H9 (cell line): ENCODE data around the gene EPHA2. TPM values are rescaled to one million over a fixed set of nuclear protein-coding genes. Genes with fewer than 3 reads are reported as not detected.

Experiments
- DNase-seq: peaks from one replicate; pipeline ENCODE4 v3.0.0-alpha.2; 2017
- H2AFZ ChIP-seq: one replicate; pipeline ENCODE4 v1.6.1; 2013; ENCODE audit warnings: mild to moderate bottlenecking, low read length, control low read depth, moderate library complexity
- H2AK5ac ChIP-seq: 2 replicates; pipeline ENCODE4 v1.6.1; 2013; ENCODE audit warnings: low read length, control low read depth, mixed read lengths; ENCODE audit not compliant: insufficient read length
- H2BK120ac ChIP-seq: one replicate; pipeline ENCODE4 v1.6.1; 2013; ENCODE audit warnings: low read depth, mild to moderate bottlenecking, low read length, control low read depth, inconsistent platforms; ENCODE audit not compliant: poor library complexity, severe bottlenecking
- H2BK12ac ChIP-seq: 2 replicates; pipeline ENCODE4 v1.6.1; 2013; ENCODE audit warnings: low read length, control low read depth, mixed read lengths, low read depth; ENCODE audit not compliant: insufficient read length
- H2BK15ac ChIP-seq: 2 replicates; pipeline ENCODE4 v1.6.1; 2013; ENCODE audit warnings: low read depth, low read length, control low read depth
- H2BK20ac ChIP-seq: one replicate; pipeline ENCODE4 v1.6.1; 2013; ENCODE audit warnings: low read depth, mild to moderate bottlenecking, low read length, control low read depth, inconsistent platforms; ENCODE audit not compliant: poor library complexity, severe bottlenecking
- H2BK5ac ChIP-seq: 2 replicates; pipeline ENCODE4 v1.6.1; 2013; ENCODE audit warnings: low read length, control low read depth, mixed read lengths; ENCODE audit not compliant: insufficient read length
- H3K14ac ChIP-seq: 2 replicates; pipeline ENCODE4 v1.6.1; 2013; ENCODE audit warnings: low read length, control low read depth; ENCODE audit not compliant: insufficient read depth
- H3K18ac ChIP-seq: 2 replicates; pipeline ENCODE4 v1.6.1; 2013; ENCODE audit warnings: low read depth, mild to moderate bottlenecking, mixed read lengths, low read length, control low read depth; ENCODE audit not compliant: insufficient read length
- H3K23ac ChIP-seq: 2 replicates; pipeline ENCODE4 v1.6.1; 2013; ENCODE audit warnings: low read length, control low read depth, mixed read lengths, low read depth; ENCODE audit not compliant: insufficient read length
- H3K23me2 ChIP-seq: 2 replicates; pipeline ENCODE4 v1.6.1; 2013; ENCODE audit warnings: low read depth, mild to moderate bottlenecking, mixed read lengths, low read length, control low read depth; ENCODE audit not compliant: insufficient read length, poor library complexity, severe bottlenecking
- H3K27ac ChIP-seq: 2 replicates; pipeline ENCODE4 v1.5.1; 2013; ENCODE audit warnings: low read length, control low read depth, mixed read lengths, low read depth; ENCODE audit not compliant: insufficient read length
- H3K27me3 ChIP-seq: 2 replicates; pipeline ENCODE4 v1.6.1; 2013; ENCODE audit warnings: low read length, control low read depth, inconsistent platforms; ENCODE audit not compliant: insufficient read depth
- H3K4ac ChIP-seq: 2 replicates; pipeline ENCODE4 v1.6.1; 2013; ENCODE audit warnings: low read depth, mild to moderate bottlenecking, control low read depth, inconsistent platforms, low read length, moderate library complexity
- H3K4me1 ChIP-seq: 2 replicates; pipeline ENCODE4 v1.6.1; 2013; ENCODE audit warnings: low read length, control low read depth, inconsistent platforms; ENCODE audit not compliant: insufficient read depth
- H3K4me2 ChIP-seq: 2 replicates; pipeline ENCODE4 v1.6.1; 2013; ENCODE audit warnings: low read length, control low read depth, mixed read lengths; ENCODE audit not compliant: insufficient read length, insufficient read depth
- H3K56ac ChIP-seq: 2 replicates; pipeline ENCODE4 v1.6.1; 2013; ENCODE audit warnings: low read depth, mild to moderate bottlenecking, mixed read lengths, low read length, control low read depth; ENCODE audit not compliant: insufficient read length
- H3K79me1 ChIP-seq: 2 replicates; pipeline ENCODE4 v1.6.1; 2013; ENCODE audit warnings: low read depth, mild to moderate bottlenecking, moderate library complexity, low read length, control low read depth, inconsistent platforms; ENCODE audit not compliant: insufficient read depth, poor library complexity, severe bottlenecking
- H3K79me2 ChIP-seq: 2 replicates; pipeline ENCODE4 v1.6.1; 2013; ENCODE audit warnings: low read length, control low read depth, inconsistent platforms; ENCODE audit not compliant: insufficient read depth
- H3K9ac ChIP-seq: 2 replicates; pipeline ENCODE4 v1.6.1; 2013; ENCODE audit warnings: low read length, control low read depth, mixed read lengths; ENCODE audit not compliant: insufficient read length; ENCODE audit errors: extremely low read depth
- H3K9me3 ChIP-seq: one replicate; pipeline ENCODE4 v1.6.1; 2013; ENCODE audit warnings: low read depth, low read length, inconsistent platforms; ENCODE audit not compliant: control insufficient read depth
- H3T11ph ChIP-seq: one replicate; pipeline ENCODE4 v1.6.1; 2013; ENCODE audit warnings: mild to moderate bottlenecking, low read length, control low read depth, inconsistent platforms
- H4K20me1 ChIP-seq: one replicate; pipeline ENCODE4 v1.6.1; 2013; ENCODE audit not compliant: control insufficient read depth, insufficient read length, insufficient read depth
- H4K5ac ChIP-seq: 2 replicates; pipeline ENCODE4 v1.6.1; 2013; ENCODE audit warnings: low read depth, mild to moderate bottlenecking, mixed read lengths, low read length, control low read depth; ENCODE audit not compliant: insufficient read length
- H4K8ac ChIP-seq: replicated peaks from 2 replicates; pipeline ENCODE4 v1.6.1; 2013; ENCODE audit warnings: low read length, control low read depth, mixed read lengths, low read depth; ENCODE audit not compliant: insufficient read length
- H4K91ac ChIP-seq: 2 replicates; pipeline ENCODE4 v1.6.1; 2013; ENCODE audit warnings: low read depth, mild to moderate bottlenecking, moderate library complexity, mixed read lengths, low read length, control low read depth; ENCODE audit not compliant: insufficient read length
- H3K27ac Mint-ChIP-seq, 3 experiments: 2 replicates in 2 of 3; 3 replicates in 1 of 3; pipeline ENCODE4 v1.8.0; 2020 to 2021; ENCODE audit warnings: mixed read lengths in 3 of 3, mild to moderate bottlenecking in 1 of 3, moderate library complexity in 1 of 3
- H3K27me3 Mint-ChIP-seq: 2 replicates; pipeline ENCODE4 v1.8.0; 2021; ENCODE audit warnings: low read depth, mild to moderate bottlenecking, moderate library complexity, mixed read lengths
- H3K36me3 Mint-ChIP-seq, 3 experiments: 2 replicates in 2 of 3; 3 replicates in 1 of 3; pipeline ENCODE4 v1.8.0; 2020 to 2021; ENCODE audit warnings: low read depth in 3 of 3, mixed read lengths in 3 of 3; ENCODE audit not compliant: insufficient read depth in 1 of 3
- H3K4me1 Mint-ChIP-seq, 2 experiments: 2 replicates each; pipeline ENCODE4 v1.8.0; 2020; ENCODE audit warnings: mixed read lengths in 2 of 2
- H3K4me3 Mint-ChIP-seq, 2 experiments: 2 replicates in 1 of 2; 3 replicates in 1 of 2; pipeline ENCODE4 v1.8.0; 2020 to 2021; ENCODE audit warnings: mild to moderate bottlenecking in 2 of 2, mixed read lengths in 2 of 2, moderate library complexity in 1 of 2
- H3K9me3 Mint-ChIP-seq, 2 experiments: 2 replicates in 1 of 2; 3 replicates in 1 of 2; pipeline ENCODE4 v1.8.0; 2020; ENCODE audit warnings: mild to moderate bottlenecking in 2 of 2, mixed read lengths in 2 of 2, moderate library complexity in 1 of 2
- CTCF ChIP-seq: fragments of 200-600 bp; sonication (generic); conservative IDR thresholded peaks from 3 replicates; pipeline ENCODE4 v1.8.0; 2021; ENCODE audit warnings: antibody characterized with exemption, mild to moderate bottlenecking
- WGBS: extraction: QIAGEN DNeasy Blood & Tissue Kit; methylation state at CpG from one replicate; pipeline ENCODE4 v1.1.7; 2013; ENCODE audit warnings: missing lambda C conversion rate, low lambda C conversion rate, mixed read lengths; ENCODE audit not compliant: insufficient read length; ENCODE audit errors: extremely low coverage; 5-methylcytosine and 5-hydroxymethylcytosine counted together
- total RNA-seq: library from RNA; stranded (reverse); gene quantifications from 2 replicates; pipeline ENCODE4 v1.2.1, GENCODE V29; 2021

Gene EPHA2
- total RNA-seq, 1 experiment from 2014 or later: 33.1 TPM

DNA sequence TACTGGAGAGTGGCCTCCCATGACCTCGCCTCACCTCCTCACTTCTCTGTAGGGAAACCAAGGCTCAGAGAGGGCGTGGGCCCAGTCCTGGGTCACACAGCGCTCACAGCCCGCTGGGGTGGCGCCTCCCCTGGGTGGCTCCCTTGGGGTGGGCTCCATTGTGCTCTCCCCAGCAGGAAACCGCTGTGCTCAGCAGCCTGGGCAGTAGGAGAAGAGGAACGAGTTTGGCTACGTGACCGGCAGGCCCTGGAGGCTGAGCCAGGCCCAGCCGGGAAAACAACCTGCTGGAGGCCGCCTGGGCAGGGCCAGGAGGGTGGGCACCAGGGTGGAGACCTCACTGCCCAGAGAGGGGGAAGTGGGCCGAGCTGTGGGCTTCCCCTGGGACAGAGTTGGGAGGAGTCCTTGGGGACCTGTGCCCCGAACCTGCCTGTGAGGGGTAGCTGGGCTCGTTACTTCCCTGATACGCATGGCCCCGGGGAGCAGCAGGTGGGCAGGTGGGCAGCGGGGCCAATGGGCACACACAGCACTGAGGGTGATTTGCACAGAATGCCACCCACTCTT is 67.4 kb downstream of the EPHA2 start:
- no peak overlapping the region for H3K27ac ChIP-seq
- H3K4me2 ChIP-seq: no peak overlapping the region
- H4K20me1 ChIP-seq: no peaks in the 10 kb centered on the region
- TF ChIP-seq CTCF: no peak
- no peak overlapping the region for H2BK120ac ChIP-seq
- Mint-ChIP-seq H3K27me3 (no peaks in the 10 kb centered on the region; the same call in none of the 2 replicates), H3K4me3 (no peak overlapping the region), H3K27ac (no peak overlapping the region), H3K4me1 (peaks cover 7 to 18% of the 10 kb centered on the region in 2 experiments; a peak in 3 of 4 replicates), H3K9me3 (no peaks in the 10 kb centered on the region), H3K36me3 (no peaks in the 10 kb centered on the region)
- no peak overlapping the region for H2BK12ac ChIP-seq
- no peak overlapping the region for H4K5ac ChIP-seq
- no peak overlapping the region for H3K4ac ChIP-seq
- H2AFZ ChIP-seq: no peak overlapping the region
- no peak overlapping the region for H3T11ph ChIP-seq
- H3K79me1 ChIP-seq: no peaks in the 10 kb centered on the region
- no peak overlapping the region for H3K56ac ChIP-seq
- no peak overlapping the region for H2BK20ac ChIP-seq
- H3K23me2 ChIP-seq: no peaks in the 10 kb centered on the region
- DNase-seq: no peak
- H3K9me3 ChIP-seq: no peaks in the 10 kb centered on the region
- WGBS: no CpG with 5 or more reads among the region's 17 CpGs
- H3K79me2 ChIP-seq: no peaks in the 10 kb centered on the region
- no peaks in the 10 kb centered on the region for H3K4me1 ChIP-seq
- no peak overlapping the region for H2AK5ac ChIP-seq
- no peaks in the 10 kb centered on the region; the same call in 1 of the 2 replicates for H3K27me3 ChIP-seq
- no peak overlapping the region for H2BK15ac ChIP-seq
- no peak overlapping the region for H2BK5ac ChIP-seq
- H4K91ac ChIP-seq: no peak overlapping the region
- no peak overlapping the region for H3K23ac ChIP-seq
- H3K9ac ChIP-seq: no peak overlapping the region
- H3K18ac ChIP-seq: no peak overlapping the region
- no peak overlapping the region for H4K8ac ChIP-seq
- H3K14ac ChIP-seq: no peak overlapping the region; the same call in 1 of the 2 replicates
